ENCODE results near the gene HIVEP3.

HIVEP3 gene

DNA sequence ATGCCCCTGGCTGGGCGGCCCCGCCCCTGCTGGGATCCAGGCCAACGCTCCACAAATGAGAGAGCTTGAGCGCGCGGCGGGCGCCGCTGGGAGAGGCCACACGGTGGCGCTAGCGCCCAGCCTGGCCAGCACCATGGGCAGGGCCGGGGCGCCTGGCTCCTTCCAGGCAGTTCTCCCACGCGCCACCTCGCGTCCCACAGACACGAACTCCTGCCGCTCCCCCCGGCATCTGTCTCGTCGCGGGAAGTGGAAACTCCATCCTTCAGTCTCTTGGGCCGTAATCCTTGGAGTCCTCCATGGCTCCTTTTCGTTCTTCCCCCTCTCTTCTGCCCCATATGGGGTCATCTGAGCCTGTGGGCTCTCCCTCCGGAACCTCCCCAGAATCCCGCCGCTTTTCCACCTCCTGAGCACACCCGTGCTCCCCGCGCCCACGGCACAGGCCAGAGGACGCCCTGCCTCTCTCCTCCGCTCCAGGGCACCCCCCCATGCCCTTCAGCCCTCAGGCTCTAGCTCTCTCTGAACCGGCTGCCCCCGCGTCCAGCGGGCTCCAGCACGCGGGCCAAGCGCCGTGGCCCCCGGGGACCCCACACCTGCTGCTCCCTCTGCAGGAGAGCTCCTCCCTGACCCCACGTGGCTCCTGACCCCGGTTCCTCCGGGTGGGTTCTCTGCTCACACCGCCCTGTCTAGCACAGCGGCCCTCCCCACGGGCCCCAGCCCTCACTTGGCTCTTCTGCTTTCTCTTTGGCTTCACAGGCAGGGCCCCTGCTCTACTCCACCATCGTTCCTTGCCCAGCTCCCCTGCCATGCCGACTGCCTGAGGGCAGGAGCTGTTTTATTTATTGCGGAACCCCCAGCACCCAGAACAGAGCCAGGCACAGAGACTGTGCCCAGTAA is 402.3 kb downstream of the HIVEP3 start:
- peak overlapping the region; percentile 48 for H3K4me3 ChIP-seq
- H3K9ac ChIP-seq (ENCODE audit: insufficient read length) = peak overlapping the region; percentile 6
- no peaks in the 10 kb centered on the region for H3K9me3 ChIP-seq (ENCODE audit: low read depth, low read length)
- H3K27ac ChIP-seq = no peak overlapping the region
- H3K36me3 ChIP-seq (ENCODE audit: insufficient read depth, low read length) = no peaks in the 10 kb centered on the region
- TF ChIP-seq EZH2 (IDR thresholded peaks at IDR 0.05) (no peak), FOXP2 (optimal IDR thresholded peaks at IDR 0.05; ENCODE audit: control extremely low read depth, extremely low read length, insufficient read depth) (peak; percentile 35)
- DNase-seq (ENCODE audit: low read depth, low spot score) = peak; percentile 20

DNA sequence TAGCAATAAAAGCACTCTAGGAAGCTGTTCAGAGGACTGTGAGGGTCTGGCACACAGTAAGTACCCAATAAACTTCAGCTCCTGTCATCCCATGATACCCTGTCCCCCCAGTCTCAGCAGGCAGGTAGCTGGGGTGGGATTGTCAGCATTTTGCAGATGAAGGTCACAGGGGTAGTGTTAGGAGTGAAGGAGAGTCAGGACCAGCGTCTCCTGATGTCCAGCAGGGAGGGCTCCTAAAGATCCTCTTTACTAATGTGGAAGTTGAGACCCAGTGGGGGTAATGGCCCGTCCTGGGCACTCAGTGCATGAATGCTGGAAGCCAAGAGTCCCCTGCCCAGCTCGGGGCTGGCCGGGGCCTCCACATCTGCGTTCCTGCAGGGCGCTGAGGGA is 402.9 kb downstream of the HIVEP3 start:
- Histone ChIP-seq H3K4me3 (peak overlapping the region; percentile 48), H3K9ac (ENCODE audit: insufficient read length) (no peak overlapping the region), H3K36me3 (ENCODE audit: insufficient read depth, low read length) (no peaks in the 10 kb centered on the region), H3K27ac (no peak overlapping the region), H3K9me3 (ENCODE audit: low read depth, low read length) (no peaks in the 10 kb centered on the region)
- no peak for TF ChIP-seq EZH2 (IDR thresholded peaks at IDR 0.05)
- no peak for TF ChIP-seq POLR2AphosphoS5 (IDR thresholded peaks at IDR 0.05; ENCODE audit: borderline replicate concordance, low read depth, low read length)
- TF ChIP-seq FOXP2 (optimal IDR thresholded peaks at IDR 0.05; ENCODE audit: control extremely low read depth, extremely low read length, insufficient read depth) = no peak
- no peak for DNase-seq (ENCODE audit: low read depth, low spot score)

DNA sequence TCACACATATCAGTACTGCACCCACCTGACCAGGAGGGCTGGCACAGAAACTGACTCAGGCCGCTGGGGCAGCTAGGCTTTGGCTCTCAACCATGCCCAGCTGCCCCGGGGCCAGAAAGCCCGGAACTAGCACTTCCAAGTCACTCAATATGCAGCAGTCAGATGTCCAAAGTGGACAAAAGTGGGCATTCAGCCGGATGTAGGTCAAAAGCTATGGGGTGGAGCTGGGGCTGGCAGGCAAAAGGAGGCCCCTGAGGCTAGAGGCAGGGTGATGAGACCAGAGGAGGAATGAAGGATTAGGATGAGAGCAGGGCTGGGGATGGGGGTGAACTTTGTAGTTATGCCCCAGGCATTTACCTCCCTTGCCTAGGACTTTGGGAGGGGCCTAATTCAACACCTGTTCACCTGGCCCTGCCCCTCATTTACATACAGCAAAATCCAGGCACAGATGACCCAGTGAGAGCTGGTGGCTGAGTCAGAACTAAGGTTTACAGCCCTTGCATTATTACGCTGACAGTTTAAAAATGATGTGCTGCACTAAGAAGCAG is 403.5 kb downstream of the HIVEP3 start:
- H3K27ac ChIP-seq = no peak overlapping the region
- no peaks in the 10 kb centered on the region for H3K36me3 ChIP-seq (ENCODE audit: insufficient read depth, low read length)
- no peak overlapping the region for H3K4me3 ChIP-seq
- no peak for DNase-seq (ENCODE audit: low read depth, low spot score)
- no peak for TF ChIP-seq EZH2 (IDR thresholded peaks at IDR 0.05)
- no peak for TF ChIP-seq POLR2AphosphoS5 (IDR thresholded peaks at IDR 0.05; ENCODE audit: borderline replicate concordance, low read depth, low read length)
- no peak for TF ChIP-seq FOXP2 (optimal IDR thresholded peaks at IDR 0.05; ENCODE audit: control extremely low read depth, extremely low read length, insufficient read depth)
- no peak overlapping the region for H3K9ac ChIP-seq (ENCODE audit: insufficient read length)
- no peaks in the 10 kb centered on the region for H3K9me3 ChIP-seq (ENCODE audit: low read depth, low read length)

DNA sequence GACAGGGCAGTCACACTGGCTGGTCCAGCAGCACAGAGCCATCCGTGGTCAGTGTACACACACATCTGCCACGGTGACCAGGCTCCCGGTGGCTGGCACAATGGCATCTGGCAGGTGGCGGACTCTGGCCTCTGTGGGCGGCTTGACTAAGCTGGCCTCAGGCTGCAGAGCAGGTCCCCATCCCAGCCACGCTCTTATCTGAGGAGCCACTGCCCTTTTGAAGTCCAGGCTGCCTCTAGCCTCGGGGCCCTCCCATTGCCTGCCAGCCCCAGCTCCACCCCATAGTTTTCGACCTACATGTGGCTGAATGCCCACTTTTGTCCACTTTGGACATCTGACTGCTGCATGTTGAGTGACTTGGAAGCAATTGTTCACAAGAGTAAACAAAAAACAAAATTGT is 404.3 kb downstream of the HIVEP3 start:
- H3K36me3 ChIP-seq (ENCODE audit: insufficient read depth, low read length) = no peaks in the 10 kb centered on the region
- H3K9ac ChIP-seq (ENCODE audit: insufficient read length) = no peak overlapping the region
- no peaks in the 10 kb centered on the region for H3K9me3 ChIP-seq (ENCODE audit: low read depth, low read length)
- H3K27ac ChIP-seq = no peak overlapping the region
- DNase-seq (ENCODE audit: low read depth, low spot score) = no peak
- TF ChIP-seq POLR2AphosphoS5 (IDR thresholded peaks at IDR 0.05; ENCODE audit: borderline replicate concordance, low read depth, low read length) (no peak), EZH2 (IDR thresholded peaks at IDR 0.05) (no peak), FOXP2 (optimal IDR thresholded peaks at IDR 0.05; ENCODE audit: control extremely low read depth, extremely low read length, insufficient read depth) (no peak)
- H3K4me3 ChIP-seq = no peak overlapping the region

DNA sequence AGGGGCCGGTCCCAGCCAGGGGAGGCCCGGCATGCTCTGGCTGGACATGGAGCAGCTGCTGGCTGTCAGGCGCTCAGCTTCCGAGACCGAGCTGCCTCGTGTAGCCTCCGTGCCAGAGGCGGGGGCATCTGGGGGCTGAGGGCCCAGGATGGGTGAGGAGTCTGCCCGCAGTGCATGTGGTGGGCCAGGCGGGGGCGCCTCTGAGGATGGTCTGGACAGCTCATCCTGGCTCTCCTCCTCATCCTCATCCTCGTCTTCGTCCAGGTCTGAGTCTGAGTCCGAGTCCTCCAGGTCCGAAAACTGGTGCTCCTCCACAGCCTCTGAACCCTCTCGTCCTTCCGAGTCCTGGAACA is 405.4 kb downstream of the HIVEP3 start:
- H3K4me3 ChIP-seq = no peak overlapping the region
- no peak for DNase-seq (ENCODE audit: low read depth, low spot score)
- no peak overlapping the region for H3K27ac ChIP-seq
- H3K9me3 ChIP-seq (ENCODE audit: low read depth, low read length) = no peaks in the 10 kb centered on the region
- no peaks in the 10 kb centered on the region for H3K36me3 ChIP-seq (ENCODE audit: insufficient read depth, low read length)
- no peak overlapping the region for H3K9ac ChIP-seq (ENCODE audit: insufficient read length)
- no peak for TF ChIP-seq EZH2 (IDR thresholded peaks at IDR 0.05)
- TF ChIP-seq POLR2AphosphoS5 (IDR thresholded peaks at IDR 0.05; ENCODE audit: borderline replicate concordance, low read depth, low read length) = no peak
- no peak for TF ChIP-seq FOXP2 (optimal IDR thresholded peaks at IDR 0.05; ENCODE audit: control extremely low read depth, extremely low read length, insufficient read depth)

DNA sequence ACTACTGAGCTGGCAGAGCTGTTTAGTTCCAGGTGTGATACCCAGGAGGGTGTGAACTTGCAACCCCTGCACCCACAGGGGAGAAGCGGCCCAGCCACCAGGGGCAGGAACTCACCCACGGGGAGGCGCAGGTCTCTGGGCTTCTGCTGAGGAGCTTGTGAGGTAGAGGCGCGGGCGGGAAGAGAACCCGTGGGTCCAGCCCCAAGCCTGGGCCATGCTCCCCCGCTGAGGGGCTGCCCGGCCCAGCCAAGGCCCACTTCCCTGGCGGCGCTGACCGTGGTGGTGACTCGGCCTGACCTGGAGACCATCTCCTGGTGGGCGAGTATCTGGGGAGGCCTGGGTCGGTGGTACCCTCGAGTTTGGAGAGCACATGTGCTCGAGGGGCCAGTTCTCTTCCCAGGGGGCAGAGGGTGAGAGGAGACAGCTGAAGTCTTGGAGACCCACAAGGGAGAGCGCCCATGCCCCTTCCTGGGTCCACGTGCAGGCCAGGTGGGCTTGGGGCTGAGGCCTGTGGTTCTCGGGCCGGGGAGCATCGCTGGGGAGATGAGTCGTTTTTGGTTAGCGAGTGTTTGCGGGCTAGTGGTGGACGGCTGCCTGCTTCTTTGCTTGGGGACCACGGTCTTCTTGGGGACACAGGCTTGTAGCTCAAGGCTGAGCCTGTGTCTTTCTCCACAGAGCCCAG is 405.9 kb downstream of the HIVEP3 start:
- Histone ChIP-seq H3K27ac (no peak overlapping the region), H3K9ac (ENCODE audit: insufficient read length) (no peak overlapping the region), H3K4me3 (no peak overlapping the region), H3K36me3 (ENCODE audit: insufficient read depth, low read length) (no peaks in the 10 kb centered on the region), H3K9me3 (ENCODE audit: low read depth, low read length) (no peaks in the 10 kb centered on the region)
- DNase-seq (ENCODE audit: low read depth, low spot score) = no peak
- no peak for TF ChIP-seq POLR2AphosphoS5 (IDR thresholded peaks at IDR 0.05; ENCODE audit: borderline replicate concordance, low read depth, low read length)
- TF ChIP-seq EZH2 (IDR thresholded peaks at IDR 0.05) = no peak
- no peak for TF ChIP-seq FOXP2 (optimal IDR thresholded peaks at IDR 0.05; ENCODE audit: control extremely low read depth, extremely low read length, insufficient read depth)

DNA sequence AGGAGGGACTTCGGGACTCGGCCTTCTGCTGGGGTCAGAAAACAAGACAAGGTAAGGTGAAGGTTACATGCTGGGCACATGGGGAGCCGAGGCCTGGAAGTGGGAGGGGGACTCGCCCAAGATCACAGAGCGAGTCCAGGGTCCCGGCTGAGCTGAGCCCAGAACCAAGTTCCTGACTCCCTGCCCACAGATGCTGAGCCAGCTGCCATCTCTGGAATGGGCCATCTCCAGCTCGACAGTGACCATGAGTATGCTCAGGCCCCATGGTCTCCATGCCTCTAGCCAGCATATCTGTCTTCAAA is 407.5 kb downstream of the HIVEP3 start:
- Histone ChIP-seq H3K27ac (no peak overlapping the region), H3K36me3 (ENCODE audit: insufficient read depth, low read length) (no peaks in the 10 kb centered on the region), H3K9me3 (ENCODE audit: low read depth, low read length) (no peaks in the 10 kb centered on the region), H3K9ac (ENCODE audit: insufficient read length) (no peak overlapping the region), H3K4me3 (no peak overlapping the region)
- TF ChIP-seq FOXP2 (optimal IDR thresholded peaks at IDR 0.05; ENCODE audit: control extremely low read depth, extremely low read length, insufficient read depth) (no peak), EZH2 (IDR thresholded peaks at IDR 0.05) (no peak), POLR2AphosphoS5 (IDR thresholded peaks at IDR 0.05; ENCODE audit: borderline replicate concordance, low read depth, low read length) (no peak)
- no peak for DNase-seq (ENCODE audit: low read depth, low spot score)

DNA sequence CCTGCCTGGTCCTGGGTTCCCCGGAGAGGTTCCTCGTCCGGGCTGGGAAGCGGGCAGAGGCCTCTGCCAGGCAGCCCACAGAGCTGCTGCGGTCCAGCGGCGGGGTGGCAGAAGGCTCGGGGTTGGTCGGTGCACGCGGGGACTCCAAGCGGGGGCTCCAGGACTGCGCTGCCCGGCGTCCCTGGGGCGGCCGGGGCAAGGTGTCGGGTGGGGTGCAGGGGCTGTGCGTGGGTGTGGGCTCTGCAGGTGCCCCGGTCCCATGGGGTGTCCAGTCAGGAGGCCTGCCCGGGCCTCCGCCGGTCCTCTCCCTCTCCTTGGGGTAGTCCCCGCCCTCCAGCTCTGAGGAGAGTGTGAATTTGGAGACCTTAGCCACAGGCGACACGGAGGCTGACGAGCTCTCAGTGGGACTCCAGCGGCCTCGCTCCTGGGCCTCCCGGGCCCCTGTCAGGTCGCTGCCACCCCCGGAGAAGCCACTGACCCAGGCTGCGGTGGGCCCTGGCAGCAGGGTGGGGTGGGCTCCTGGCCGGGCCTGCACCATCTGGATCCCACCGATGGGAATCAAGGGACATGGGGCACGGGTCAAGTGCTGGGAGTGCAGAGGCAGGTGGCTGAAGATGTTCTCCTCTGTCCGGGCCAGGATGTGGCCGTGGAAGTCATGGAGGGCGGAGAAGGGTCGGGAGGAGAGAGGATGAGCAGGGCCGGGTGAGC is 408.0 kb downstream of the HIVEP3 start:
- H3K27ac ChIP-seq = no peak overlapping the region
- no peaks in the 10 kb centered on the region for H3K36me3 ChIP-seq (ENCODE audit: insufficient read depth, low read length)
- no peak for DNase-seq (ENCODE audit: low read depth, low spot score)
- H3K9me3 ChIP-seq (ENCODE audit: low read depth, low read length) = no peaks in the 10 kb centered on the region
- TF ChIP-seq POLR2AphosphoS5 (IDR thresholded peaks at IDR 0.05; ENCODE audit: borderline replicate concordance, low read depth, low read length) (no peak), FOXP2 (optimal IDR thresholded peaks at IDR 0.05; ENCODE audit: control extremely low read depth, extremely low read length, insufficient read depth) (no peak), EZH2 (IDR thresholded peaks at IDR 0.05) (no peak)
- H3K9ac ChIP-seq (ENCODE audit: insufficient read length) = no peak overlapping the region
- no peak overlapping the region for H3K4me3 ChIP-seq
